ENCODE results near the gene TAP1. TPM values are rescaled to one million over a fixed set of nuclear protein-coding genes. Genes with fewer than 3 reads are reported as not detected.

Gene TAP1
- total and polyA plus RNA-seq, 2 donors (not counting 3 experiments of a cell fraction or from before 2014, with no cell fraction given) = 15.6 to 25.9 TPM

DNA sequence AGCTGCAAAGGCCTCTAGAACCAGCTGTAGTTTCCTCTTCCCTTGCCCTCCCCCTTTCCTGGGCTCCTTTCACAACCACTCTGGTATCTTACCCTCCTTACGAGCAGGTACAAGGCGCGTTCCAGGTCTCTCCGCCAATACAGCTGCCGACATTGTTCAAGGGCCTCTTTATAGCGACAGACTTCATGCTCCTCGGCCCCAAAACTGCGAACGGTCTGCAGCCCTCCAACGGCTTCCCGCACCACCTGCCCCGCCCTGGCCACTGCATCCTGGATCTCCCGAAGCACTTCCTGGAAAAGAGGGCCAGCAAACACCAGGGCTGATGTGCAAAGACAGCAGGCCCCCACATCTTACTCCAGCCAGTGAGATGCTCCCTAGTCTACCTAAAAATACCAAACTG is 21.0 kb downstream of the TAP1 start:
- Histone ChIP-seq H3K4me3 (replicated peaks in 1 of 3; ENCODE audit: insufficient read depth in 1 of 3, low read depth in 1 of 3, low read length in 3 of 3) (no peak overlapping the region), H3K27me3 (ENCODE audit: control insufficient read depth in 2 of 2, insufficient read depth in 2 of 2, low read length in 2 of 2) (no peaks in the 10 kb centered on the region), H3K36me3 (ENCODE audit: control insufficient read depth in 2 of 2, extremely low read depth in 1 of 2, insufficient read depth in 2 of 2, low read length in 2 of 2) (peaks cover 5 to 10% of the 10 kb centered on the region in 2 experiments), H4K20me1 (replicated peaks; ENCODE audit: control insufficient read depth, extremely low read depth, insufficient read depth, low read length) (no peaks in the 10 kb centered on the region), H3K4me2 (ENCODE audit: insufficient read depth, low read length) (no peak overlapping the region), H3K27ac (ENCODE audit: insufficient read depth, low read depth, low read length) (no peak overlapping the region), H3K9me3 (replicated peaks; ENCODE audit: control insufficient read depth, insufficient read depth, low read length) (no peaks in the 10 kb centered on the region), H3K9ac (replicated peaks; ENCODE audit: extremely low read depth, insufficient read depth, low read length) (no peak overlapping the region), H3K79me2 (ENCODE audit: control insufficient read depth, insufficient read depth, low read length) (peaks cover 4% of the 10 kb centered on the region), H3K9me1 (replicated peaks; ENCODE audit: control insufficient read depth, extremely low read depth, insufficient read depth, low read length) (no peaks in the 10 kb centered on the region), H3K4me1 (ENCODE audit: control insufficient read depth, extremely low read depth, insufficient read depth, low read length) (peaks cover 3% of the 10 kb centered on the region), H2AFZ (ENCODE audit: low read depth, low read length) (no peak overlapping the region)
- DNase-seq (ENCODE audit: low read depth, low spot score) (no peak), FAIRE-seq (no peak)
- dilution Hi-C loops (cut with MboI; ENCODE audit: extremely low pct_ligation_motif_present, low sequenced_read_pairs) (no loop called here), intact Hi-C loops (cut with micrococcal nuclease) (no loop called here)
- BruUV-seq (replicated peaks) = no TSS peak
- ChIA-PET POLR2A (interaction anchor here (0.7 kb wide), 1 partner anchor 139 kb away, joined by 3 read pairs; no protein-coding TSS in a partner anchor), CTCF (interaction anchor here (0.5 to 1.9 kb wide), 4 partner anchors 36 to 1660 kb away, joined by 3 to 7 read pairs (median 5); no protein-coding TSS in a partner anchor)
- TF ChIP-seq POLR2A (IDR thresholded peaks at IDR 0.05; ENCODE audit: low read depth, low read length) = no peak
- TF ChIP-seq, protein P1, sequence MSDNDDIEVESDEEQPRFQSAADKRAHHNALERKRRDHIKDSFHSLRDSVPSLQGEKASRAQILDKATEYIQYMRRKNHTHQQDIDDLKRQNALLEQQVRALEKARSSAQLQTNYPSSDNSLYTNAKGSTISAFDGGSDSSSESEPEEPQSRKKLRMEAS (IDR thresholded peaks at IDR 0.05; ENCODE audit: insufficient read depth, insufficient read length) = no peak
- TF ChIP-seq, protein P2, sequence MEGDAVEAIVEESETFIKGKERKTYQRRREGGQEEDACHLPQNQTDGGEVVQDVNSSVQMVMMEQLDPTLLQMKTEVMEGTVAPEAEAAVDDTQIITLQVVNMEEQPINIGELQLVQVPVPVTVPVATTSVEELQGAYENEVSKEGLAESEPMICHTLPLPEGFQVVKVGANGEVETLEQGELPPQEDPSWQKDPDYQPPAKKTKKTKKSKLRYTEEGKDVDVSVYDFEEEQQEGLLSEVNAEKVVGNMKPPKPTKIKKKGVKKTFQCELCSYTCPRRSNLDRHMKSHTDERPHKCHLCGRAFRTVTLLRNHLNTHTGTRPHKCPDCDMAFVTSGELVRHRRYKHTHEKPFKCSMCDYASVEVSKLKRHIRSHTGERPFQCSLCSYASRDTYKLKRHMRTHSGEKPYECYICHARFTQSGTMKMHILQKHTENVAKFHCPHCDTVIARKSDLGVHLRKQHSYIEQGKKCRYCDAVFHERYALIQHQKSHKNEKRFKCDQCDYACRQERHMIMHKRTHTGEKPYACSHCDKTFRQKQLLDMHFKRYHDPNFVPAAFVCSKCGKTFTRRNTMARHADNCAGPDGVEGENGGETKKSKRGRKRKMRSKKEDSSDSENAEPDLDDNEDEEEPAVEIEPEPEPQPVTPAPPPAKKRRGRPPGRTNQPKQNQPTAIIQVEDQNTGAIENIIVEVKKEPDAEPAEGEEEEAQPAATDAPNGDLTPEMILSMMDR (IDR thresholded peaks at IDR 0.05; ENCODE audit: extremely low read depth in 1 of 2, insufficient read depth in 1 of 2, low read depth in 1 of 2, low read length in 2 of 2) = no peak
- no peak for TF ChIP-seq JUN (IDR thresholded peaks at IDR 0.05; ENCODE audit: borderline replicate concordance, insufficient read depth, insufficient read length, low read depth)
- no peak for TF ChIP-seq GATA2 (IDR thresholded peaks at IDR 0.05; ENCODE audit: insufficient read depth, insufficient read length, low read depth, low read length)
- no peak for TF ChIP-seq FOS (IDR thresholded peaks at IDR 0.05; ENCODE audit: borderline replicate concordance, insufficient read depth, low read length)
- no peak for TF ChIP-seq POLR2AphosphoS5 (IDR thresholded peaks at IDR 0.05; ENCODE audit: insufficient read depth, low read depth, low read length)
